Activated B cell treated with CpG ODN at 0.5 μM for 24 hours (primary cell): ENCODE data around the gene TMEM164. TPM values are rescaled to one million over a fixed set of nuclear protein-coding genes. Genes with fewer than 3 reads are reported as not detected.
"Not testable (repeated sequence)": the region's sequence is repeated elsewhere in the genome, so short reads cannot be mapped to it uniquely, and the experiment has no call there.

Experiments
- ATAC-seq: fragments of 200-7000 bp; cut with Tn5 transposase; one replicate; pipeline ENCODE4 v1.10.0; 2021; ENCODE audit warnings: low read depth, mild to moderate bottlenecking, moderate library complexity
- CTCF ChIA-PET: fragments of 350-600 bp; sonication (Branson Sonifier 250); formaldehyde crosslinking; loops from one replicate; lab custom pipeline; 2021; ENCODE audit warnings: antibody characterized with exemption; lab: Charles Lee
- POLR2A ChIA-PET: fragments of 350-600 bp; sonication (Branson Sonifier 250); formaldehyde crosslinking; loops from one replicate; lab custom pipeline; 2021; ENCODE audit warnings: antibody characterized with exemption; lab: Charles Lee
- DNase-seq: peaks from one replicate; pipeline ENCODE4 v3.0.0; 2022
- H3K27ac Mint-ChIP-seq: one replicate; pipeline ENCODE4 v1.8.0; 2020; ENCODE audit warnings: mixed read lengths
- H3K27me3 Mint-ChIP-seq: one replicate; pipeline ENCODE4 v1.8.0; 2021; ENCODE audit warnings: mixed read lengths
- H3K36me3 Mint-ChIP-seq: one replicate; pipeline ENCODE4 v1.8.0; 2021; ENCODE audit warnings: low read depth, mixed read lengths
- H3K4me1 Mint-ChIP-seq: one replicate; pipeline ENCODE4 v1.8.0; 2021; ENCODE audit warnings: mixed read lengths
- H3K4me3 Mint-ChIP-seq: one replicate; pipeline ENCODE4 v1.8.0; 2020; ENCODE audit warnings: mild to moderate bottlenecking, mixed read lengths
- H3K9me3 Mint-ChIP-seq: one replicate; pipeline ENCODE4 v1.8.0; 2020; ENCODE audit warnings: mixed read lengths
- CTCF ChIP-seq: fragments of 200-600 bp; IDR thresholded peaks from one replicate; pipeline ENCODE4 v1.8.0; 2022; ENCODE audit warnings: antibody characterized with exemption, mild to moderate bottlenecking
- intact Hi-C: fragments of 100-400 bp; cut with micrococcal nuclease; formaldehyde crosslinking; loops from one replicate; pipeline ENCODE4 v1.15.1; 2024
- total RNA-seq: library from RNA; stranded (reverse); gene quantifications from 2 replicates; pipeline ENCODE4 v1.2.3, GENCODE V29; 2022

The TMEM164 gene
- total RNA-seq, 1 donor from 2014 or later: 21.8 TPM

DNA sequence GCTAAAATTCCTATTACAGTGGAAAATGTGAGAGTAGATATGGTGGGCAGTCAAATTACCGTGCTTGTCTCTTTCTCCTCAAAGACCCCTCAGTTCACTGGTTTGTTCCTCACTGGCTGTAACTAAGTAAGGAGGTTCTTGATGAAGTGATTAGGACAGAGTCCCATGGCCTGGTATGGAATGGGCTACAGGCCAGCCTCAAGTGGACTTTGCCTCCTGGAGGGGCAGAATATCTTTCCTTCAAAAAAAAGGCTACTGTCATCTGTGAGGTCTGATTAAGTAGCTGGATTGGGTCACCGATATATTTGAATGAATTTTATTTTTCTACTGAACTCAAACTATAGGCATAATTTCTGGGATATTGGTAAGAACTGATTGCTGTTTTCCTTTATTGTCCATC lies 38.5 kb upstream of the TMEM164 start:
- no peak overlapping the region for H3K27ac Mint-ChIP-seq
- intact Hi-C loops: no loop called here
- ATAC-seq (no peak), DNase-seq (no peak)
- POLR2A ChIA-PET: no interaction called here
- H3K4me3 Mint-ChIP-seq: no peak overlapping the region
- no peaks in the 10 kb centered on the region for H3K27me3 Mint-ChIP-seq
- CTCF ChIA-PET: no interaction called here
- no peaks in the 10 kb centered on the region for H3K36me3 Mint-ChIP-seq
- no peak for TF ChIP-seq CTCF
- no peaks in the 10 kb centered on the region for H3K9me3 Mint-ChIP-seq
- H3K4me1 Mint-ChIP-seq: no peaks in the 10 kb centered on the region

- no peaks in the 10 kb centered on the region for H3K4me1 Mint-ChIP-seq
- no peak for DNase-seq
- TF ChIP-seq CTCF: no peak
- H3K27ac Mint-ChIP-seq: no peak overlapping the region
- no peaks in the 10 kb centered on the region for H3K27me3 Mint-ChIP-seq
- H3K9me3 Mint-ChIP-seq: no peaks in the 10 kb centered on the region
- no peak overlapping the region for H3K4me3 Mint-ChIP-seq
- H3K36me3 Mint-ChIP-seq: no peaks in the 10 kb centered on the region
- POLR2A ChIA-PET: no interaction called here
- CTCF ChIA-PET: no interaction called here
- intact Hi-C loops: no loop called here
- ATAC-seq: no peak
Observed at GRCh38 chrX:109966246-109966645, 36.7 kb upstream of the TMEM164 start.

- TF ChIP-seq CTCF: no peak
- POLR2A ChIA-PET: no interaction called here
- ATAC-seq: no peak
- no peaks in the 10 kb centered on the region for H3K27me3 Mint-ChIP-seq
- no peaks in the 10 kb centered on the region for H3K9me3 Mint-ChIP-seq
- H3K27ac Mint-ChIP-seq: no peak overlapping the region
- no peak overlapping the region for H3K4me3 Mint-ChIP-seq
- H3K4me1 Mint-ChIP-seq: no peaks in the 10 kb centered on the region
- DNase-seq: no peak
- H3K36me3 Mint-ChIP-seq: no peaks in the 10 kb centered on the region
- intact Hi-C loops: no loop called here
- CTCF ChIA-PET: no interaction called here
Observed at GRCh38 chrX:109967156-109967555, 35.8 kb upstream of the TMEM164 start.

DNA sequence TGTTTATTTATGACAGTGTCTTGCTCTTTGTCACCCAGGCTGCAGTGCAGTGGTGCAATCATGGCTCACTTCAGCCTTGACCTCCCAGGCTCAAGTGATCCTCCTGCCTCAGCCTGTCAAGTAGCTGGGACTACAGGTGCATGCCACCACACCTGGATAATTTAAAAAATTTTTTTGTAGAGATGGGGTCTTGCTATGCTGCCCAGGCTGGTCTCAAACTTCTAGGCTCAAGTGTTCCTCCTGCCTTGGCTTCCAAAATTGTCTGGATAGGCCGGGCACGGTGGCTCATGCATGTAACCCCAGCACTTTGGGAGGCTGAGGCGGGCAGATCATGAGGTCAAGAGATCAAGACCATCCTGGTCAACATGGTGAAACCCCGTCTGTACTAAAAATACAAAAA lies 32.1 kb upstream of the TMEM164 start:
- H3K27ac Mint-ChIP-seq, DNase-seq, H3K4me3 Mint-ChIP-seq, H3K9me3 Mint-ChIP-seq, intact Hi-C loops, H3K36me3 Mint-ChIP-seq, H3K4me1 Mint-ChIP-seq, H3K27me3 Mint-ChIP-seq, POLR2A ChIA-PET, ATAC-seq, CTCF ChIA-PET: not testable (repeated sequence)

- H3K27ac Mint-ChIP-seq: no peak overlapping the region
- POLR2A ChIA-PET: no interaction called here
- no peaks in the 10 kb centered on the region for H3K9me3 Mint-ChIP-seq
- CTCF ChIA-PET: no interaction called here
- H3K4me1 Mint-ChIP-seq: no peaks in the 10 kb centered on the region
- no peak for ATAC-seq
- H3K36me3 Mint-ChIP-seq: no peaks in the 10 kb centered on the region
- no peak overlapping the region for H3K4me3 Mint-ChIP-seq
- TF ChIP-seq CTCF: no peak
- DNase-seq: no peak
- intact Hi-C loops: no loop called here
- peaks cover 8% of the 10 kb centered on the region for H3K27me3 Mint-ChIP-seq
Observed at GRCh38 chrX:109974906-109975655, 27.8 kb upstream of the TMEM164 start.

GRCh38 chrX:109985210-109985609 lies 17.7 kb upstream of the TMEM164 start:
- H3K27ac Mint-ChIP-seq, CTCF ChIA-PET, H3K4me1 Mint-ChIP-seq, H3K9me3 Mint-ChIP-seq, DNase-seq, intact Hi-C loops, POLR2A ChIA-PET, ATAC-seq, H3K27me3 Mint-ChIP-seq, H3K36me3 Mint-ChIP-seq, H3K4me3 Mint-ChIP-seq: not testable (repeated sequence)
